ENCODE results near the gene DNAH12.

The DNAH12 gene

GRCh38 chr3:57544181-57545125 lies at the start of gene DNAH12:
TSS of gene DNAH12 (minus strand) at chr3:57544344. CDS start at chr3:57542870, 1,474 bp downstream.
- DNase-seq (ENCODE audit: low read depth) = no peak

- no peak for DNase-seq (ENCODE audit: low read depth)
These were observed 48.2 kb upstream of the DNAH12 start for GRCh38 chr3:57592306-57592705.

GRCh38 chr3:57587905-57588304 lies 43.8 kb upstream of the DNAH12 start:
- no peak for DNase-seq (ENCODE audit: low read depth)

- no peak for DNase-seq (ENCODE audit: low read depth)
These were observed 42.6 kb upstream of the DNAH12 start for GRCh38 chr3:57586778-57587177.

- DNase-seq (ENCODE audit: low read depth) = no peak
These were observed 39.4 kb upstream of the DNAH12 start for GRCh38 chr3:57583544-57583943.

GRCh38 chr3:57582474-57583168 lies 38.5 kb upstream of the DNAH12 start:
- no peak for DNase-seq (ENCODE audit: low read depth)

- no peak for DNase-seq (ENCODE audit: low read depth)
These were observed 33.7 kb upstream of the DNAH12 start for GRCh38 chr3:57577801-57578200.

GRCh38 chr3:57575966-57576626 lies 32.0 kb upstream of the DNAH12 start:
- no peak for DNase-seq (ENCODE audit: low read depth)

GRCh38 chr3:57572096-57572495 lies 28.0 kb upstream of the DNAH12 start:
- no peak for DNase-seq (ENCODE audit: low read depth)

- no peak for DNase-seq (ENCODE audit: low read depth)
These were observed 26.7 kb upstream of the DNAH12 start for GRCh38 chr3:57570878-57571277.

GRCh38 chr3:57569859-57570450 lies 25.8 kb upstream of the DNAH12 start:
- no peak for DNase-seq (ENCODE audit: low read depth)

- DNase-seq (ENCODE audit: low read depth) = peak; percentile 8
These were observed 15.4 kb upstream of the DNAH12 start for GRCh38 chr3:57559526-57559925.

- peak; percentile 14 for DNase-seq (ENCODE audit: low read depth)
These were observed 13.0 kb upstream of the DNAH12 start for GRCh38 chr3:57557085-57557537.

GRCh38 chr3:57556459-57557084 lies 12.4 kb upstream of the DNAH12 start:
- DNase-seq (ENCODE audit: low read depth) = no peak

GRCh38 chr3:57555738-57556458 lies 11.8 kb upstream of the DNAH12 start, which contains the start of gene PDE12:
TSS of gene PDE12 (plus strand) at chr3:57556274. CDS start at chr3:57556380, 106 bp downstream.
- peak; percentile 83 for DNase-seq (ENCODE audit: low read depth)

- DNase-seq (ENCODE audit: low read depth) = no peak
These were observed 11.2 kb upstream of the DNAH12 start for GRCh38 chr3:57555306-57555705.

GRCh38 chr3:57546616-57547015 lies 2.5 kb upstream of the DNAH12 start:
- no peak for DNase-seq (ENCODE audit: low read depth)

GRCh38 chr3:57545636-57546268 lies 1.6 kb upstream of the DNAH12 start:
- DNase-seq (ENCODE audit: low read depth) = no peak

GRCh38 chr3:57538465-57538864 lies 5.7 kb downstream of the DNAH12 start:
- no peak for DNase-seq (ENCODE audit: low read depth)

- DNase-seq (ENCODE audit: low read depth) = no peak
These were observed 14.0 kb downstream of the DNAH12 start for GRCh38 chr3:57530071-57530608.
